T-helper 1 cell treated with Interleukin-12 subunit alpha and Interleukin-12 subunit beta and Interleukin-4 antibody, amounts not matched to agents 30 ng/mL and 1 ng/mL, for 36 hours (primary cell): ENCODE data around the gene BACH2. TPM values are rescaled to one million over a fixed set of nuclear protein-coding genes. Genes with fewer than 3 reads are reported as not detected.
"Not testable (repeated sequence)": the region's sequence is repeated elsewhere in the genome, so short reads cannot be mapped to it uniquely, and the experiment has no call there.

Experiments
- intact Hi-C: fragments of 100-400 bp; cut with micrococcal nuclease; formaldehyde crosslinking; loops from one replicate; pipeline ENCODE4 v1.15.1; 2024
- total RNA-seq: library from RNA; stranded (reverse); gene quantifications from 2 replicates; pipeline ENCODE4 v1.2.3, GENCODE V29; 2022

The BACH2 gene
- total RNA-seq, 1 donor from 2014 or later, result 25.5 TPM

GRCh38 chr6:90167514-90168379 is 128.9 kb downstream of the BACH2 start:
- intact Hi-C loops, result no loop called here

- intact Hi-C loops, result not testable (repeated sequence)
Observed at GRCh38 chr6:90166155-90166924, 130.3 kb downstream of the BACH2 start.

GRCh38 chr6:90162648-90163387 is 133.8 kb downstream of the BACH2 start:
- intact Hi-C loops, result no loop called here

- intact Hi-C loops, result no loop called here
Observed at GRCh38 chr6:90160013-90160412, 136.6 kb downstream of the BACH2 start.

GRCh38 chr6:90159452-90159851 is 137.2 kb downstream of the BACH2 start:
- intact Hi-C loops, result loop anchor here (5.0 kb wide), 1 partner anchor 47 kb away; no protein-coding TSS in a partner anchor

GRCh38 chr6:90158936-90159335 is 137.7 kb downstream of the BACH2 start:
- intact Hi-C loops, result loop anchor here (5.0 kb wide), 1 partner anchor 47 kb away; no protein-coding TSS in a partner anchor

GRCh38 chr6:90157441-90157840 is 139.2 kb downstream of the BACH2 start:
- intact Hi-C loops, result loop anchor here (1.0 to 5.0 kb wide), 3 partner anchors 45 to 77 kb away; no protein-coding TSS in a partner anchor

- intact Hi-C loops, result loop anchor here (1.0 to 5.0 kb wide), 3 partner anchors 45 to 76 kb away; no protein-coding TSS in a partner anchor
Observed at GRCh38 chr6:90156861-90157260, 139.8 kb downstream of the BACH2 start.

- intact Hi-C loops, result loop anchor here (5.0 kb wide), 1 partner anchor 43 kb away; no protein-coding TSS in a partner anchor
Observed at GRCh38 chr6:90154755-90155470, 141.7 kb downstream of the BACH2 start.

GRCh38 chr6:90151576-90152422 is 144.8 kb downstream of the BACH2 start:
- intact Hi-C loops, result no loop called here

GRCh38 chr6:90149280-90149679 is 147.4 kb downstream of the BACH2 start:
- intact Hi-C loops, result no loop called here

GRCh38 chr6:90148867-90149266 is 147.8 kb downstream of the BACH2 start:
- intact Hi-C loops, result no loop called here

GRCh38 chr6:90146921-90147649 is 149.6 kb downstream of the BACH2 start:
- intact Hi-C loops, result no loop called here

GRCh38 chr6:90146024-90146423 is 150.6 kb downstream of the BACH2 start:
- intact Hi-C loops, result no loop called here

GRCh38 chr6:90144928-90145555 is 151.6 kb downstream of the BACH2 start:
- intact Hi-C loops, result loop anchor here (2.0 kb wide), 1 partner anchor 36 kb away; no protein-coding TSS in a partner anchor

GRCh38 chr6:90144396-90144795 is 152.2 kb downstream of the BACH2 start:
- intact Hi-C loops, result loop anchor here (2.0 kb wide), 1 partner anchor 36 kb away; no protein-coding TSS in a partner anchor

GRCh38 chr6:90140683-90141082 is 156.0 kb downstream of the BACH2 start:
- intact Hi-C loops, result no loop called here

GRCh38 chr6:90139272-90139817 is 157.3 kb downstream of the BACH2 start:
- intact Hi-C loops, result no loop called here
